ENCODE measurements around the gene RPUSD1. TPM values are rescaled to one million over a fixed set of nuclear protein-coding genes. Genes with fewer than 3 reads are reported as not detected.

Gene RPUSD1
- total and polyA plus RNA-seq, 2 of the 13 experiments (the other 11 are each of a cell fraction or from before 2014, with no cell fraction given): 13.1 to 26.2 TPM

DNA sequence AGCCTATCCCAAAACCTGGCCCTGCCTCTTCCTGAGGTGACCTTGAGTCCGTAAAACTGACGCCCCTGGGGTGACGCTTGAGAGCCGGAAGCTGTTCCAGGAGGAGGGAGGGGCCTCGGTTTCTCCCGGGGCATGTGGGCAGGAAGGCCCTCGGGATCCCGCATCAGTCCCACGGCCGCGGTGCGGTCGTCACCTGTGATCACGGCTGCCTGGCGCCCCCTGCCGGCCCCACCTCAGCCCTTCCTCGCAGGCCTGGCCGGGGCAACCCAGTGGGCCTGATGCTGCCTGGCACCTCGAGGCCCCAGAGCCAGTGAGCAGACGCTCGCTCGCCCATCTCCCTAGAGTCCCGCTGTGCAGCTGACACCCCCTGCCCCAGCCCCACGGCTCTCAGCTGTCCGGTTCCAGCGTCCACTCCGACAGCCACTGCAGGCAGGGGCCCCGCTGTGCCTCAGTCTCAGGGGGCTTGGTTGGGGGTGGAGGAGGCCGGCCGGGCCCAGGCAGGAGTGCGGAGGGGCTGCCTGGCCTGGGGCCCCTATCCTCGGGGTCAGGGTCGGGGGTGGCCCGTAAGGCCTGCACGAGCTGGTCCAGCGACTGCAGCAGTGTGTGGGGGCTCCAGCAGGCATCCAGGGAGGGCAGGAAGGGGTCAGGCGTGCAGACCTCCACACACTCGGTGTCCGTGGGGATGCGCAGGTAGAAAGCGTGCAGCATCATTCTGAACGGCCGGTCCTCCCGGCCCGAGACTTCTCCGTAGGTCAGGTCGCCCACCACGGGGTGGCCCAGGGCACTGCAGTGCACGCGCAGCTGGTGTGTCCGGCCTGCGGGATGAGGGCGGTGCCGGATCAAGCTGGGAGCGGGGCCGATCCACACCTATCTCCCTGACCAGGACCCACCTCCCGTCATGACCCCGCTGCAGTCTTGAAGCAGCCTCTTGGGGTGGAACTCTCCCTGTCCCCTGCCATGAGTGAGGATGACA is 2.3 kb downstream of the RPUSD1 start (continued):
- TF ChIP-seq ZNF598 (CRISPR knock-in tag; IDR thresholded peaks at IDR 0.05; ENCODE audit: borderline replicate concordance): 0 out of 2 replicates have a peak, but pooled peaks have one; percentile 22
- TF ChIP-seq THAP9 (CRISPR knock-in tag; IDR thresholded peaks at IDR 0.05; ENCODE audit: borderline replicate concordance): peak; percentile 73; the same call in 1 of the 2 replicates
- TF ChIP-seq PAXIP1 (CRISPR knock-in tag; conservative IDR thresholded peaks at IDR 0.05): no peak
- 0 out of 2 replicates have a peak, but pooled peaks have one; percentile 8 for TF ChIP-seq PCBP1 (IDR thresholded peaks at IDR 0.05; ENCODE audit: borderline replicate concordance, low read depth, low read length)
- TF ChIP-seq BHLHE40 (IDR thresholded peaks at IDR 0.05; ENCODE audit: low read length): 0 out of 2 replicates have a peak, but pooled peaks have one; percentile 22
- peak; percentile 22; the same call in 1 of the 2 replicates for TF ChIP-seq FOXO1 (CRISPR knock-in tag; IDR thresholded peaks at IDR 0.05)
- peak; percentile 94 for TF ChIP-seq CTCF (CRISPR knock-in tag; IDR thresholded peaks at IDR 0.05)
- TF ChIP-seq, protein P1, sequence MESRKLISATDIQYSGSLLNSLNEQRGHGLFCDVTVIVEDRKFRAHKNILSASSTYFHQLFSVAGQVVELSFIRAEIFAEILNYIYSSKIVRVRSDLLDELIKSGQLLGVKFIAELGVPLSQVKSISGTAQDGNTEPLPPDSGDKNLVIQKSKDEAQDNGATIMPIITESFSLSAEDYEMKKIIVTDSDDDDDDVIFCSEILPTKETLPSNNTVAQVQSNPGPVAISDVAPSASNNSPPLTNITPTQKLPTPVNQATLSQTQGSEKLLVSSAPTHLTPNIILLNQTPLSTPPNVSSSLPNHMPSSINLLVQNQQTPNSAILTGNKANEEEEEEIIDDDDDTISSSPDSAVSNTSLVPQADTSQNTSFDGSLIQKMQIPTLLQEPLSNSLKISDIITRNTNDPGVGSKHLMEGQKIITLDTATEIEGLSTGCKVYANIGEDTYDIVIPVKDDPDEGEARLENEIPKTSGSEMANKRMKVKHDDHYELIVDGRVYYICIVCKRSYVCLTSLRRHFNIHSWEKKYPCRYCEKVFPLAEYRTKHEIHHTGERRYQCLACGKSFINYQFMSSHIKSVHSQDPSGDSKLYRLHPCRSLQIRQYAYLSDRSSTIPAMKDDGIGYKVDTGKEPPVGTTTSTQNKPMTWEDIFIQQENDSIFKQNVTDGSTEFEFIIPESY (CRISPR knock-in tag; IDR thresholded peaks at IDR 0.05): peak; percentile 89
- TF ChIP-seq, protein P2, sequence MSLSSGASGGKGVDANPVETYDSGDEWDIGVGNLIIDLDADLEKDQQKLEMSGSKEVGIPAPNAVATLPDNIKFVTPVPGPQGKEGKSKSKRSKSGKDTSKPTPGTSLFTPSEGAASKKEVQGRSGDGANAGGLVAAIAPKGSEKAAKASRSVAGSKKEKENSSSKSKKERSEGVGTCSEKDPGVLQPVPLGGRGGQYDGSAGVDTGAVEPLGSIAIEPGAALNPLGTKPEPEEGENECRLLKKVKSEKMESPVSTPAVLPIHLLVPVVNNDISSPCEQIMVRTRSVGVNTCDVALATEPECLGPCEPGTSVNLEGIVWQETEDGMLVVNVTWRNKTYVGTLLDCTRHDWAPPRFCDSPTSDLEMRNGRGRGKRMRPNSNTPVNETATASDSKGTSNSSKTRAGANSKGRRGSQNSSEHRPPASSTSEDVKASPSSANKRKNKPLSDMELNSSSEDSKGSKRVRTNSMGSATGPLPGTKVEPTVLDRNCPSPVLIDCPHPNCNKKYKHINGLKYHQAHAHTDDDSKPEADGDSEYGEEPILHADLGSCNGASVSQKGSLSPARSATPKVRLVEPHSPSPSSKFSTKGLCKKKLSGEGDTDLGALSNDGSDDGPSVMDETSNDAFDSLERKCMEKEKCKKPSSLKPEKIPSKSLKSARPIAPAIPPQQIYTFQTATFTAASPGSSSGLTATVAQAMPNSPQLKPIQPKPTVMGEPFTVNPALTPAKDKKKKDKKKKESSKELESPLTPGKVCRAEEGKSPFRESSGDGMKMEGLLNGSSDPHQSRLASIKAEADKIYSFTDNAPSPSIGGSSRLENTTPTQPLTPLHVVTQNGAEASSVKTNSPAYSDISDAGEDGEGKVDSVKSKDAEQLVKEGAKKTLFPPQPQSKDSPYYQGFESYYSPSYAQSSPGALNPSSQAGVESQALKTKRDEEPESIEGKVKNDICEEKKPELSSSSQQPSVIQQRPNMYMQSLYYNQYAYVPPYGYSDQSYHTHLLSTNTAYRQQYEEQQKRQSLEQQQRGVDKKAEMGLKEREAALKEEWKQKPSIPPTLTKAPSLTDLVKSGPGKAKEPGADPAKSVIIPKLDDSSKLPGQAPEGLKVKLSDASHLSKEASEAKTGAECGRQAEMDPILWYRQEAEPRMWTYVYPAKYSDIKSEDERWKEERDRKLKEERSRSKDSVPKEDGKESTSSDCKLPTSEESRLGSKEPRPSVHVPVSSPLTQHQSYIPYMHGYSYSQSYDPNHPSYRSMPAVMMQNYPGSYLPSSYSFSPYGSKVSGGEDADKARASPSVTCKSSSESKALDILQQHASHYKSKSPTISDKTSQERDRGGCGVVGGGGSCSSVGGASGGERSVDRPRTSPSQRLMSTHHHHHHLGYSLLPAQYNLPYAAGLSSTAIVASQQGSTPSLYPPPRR (CRISPR knock-in tag; IDR thresholded peaks at IDR 0.05; ENCODE audit: borderline replicate concordance): no peak
